Left kidney (tissue), 2 donors: ENCODE results near the gene SAE1. TPM values are rescaled to one million over a fixed set of nuclear protein-coding genes. Genes with fewer than 3 reads are reported as not detected.

Experiments
- DNase-seq: peaks from one replicate; pipeline ENCODE4 v3.0.0-alpha.2; 2013
- polyA plus RNA-seq: library from polyadenylated mRNA; unstranded; fragments of 120-200 nt; gene quantifications from one replicate; pipeline ENCODE4 v1.2.1, GENCODE V29; 2013; ENCODE audit not compliant: insufficient read length

SAE1 gene
- polyA plus RNA-seq, 1 donor = 121 TPM

- no peak for DNase-seq
These were observed 26.0 kb upstream of the SAE1 start for GRCh38 chr19:47104680-47105079.

- no peak for DNase-seq
These were observed 24.8 kb upstream of the SAE1 start for GRCh38 chr19:47105874-47106273.

- DNase-seq = no peak
These were observed 23.8 kb upstream of the SAE1 start for GRCh38 chr19:47106821-47107201.

GRCh38 chr19:47107202-47107952, 23.3 kb upstream of the SAE1 start:
- DNase-seq = no peak

- no peak for DNase-seq
These were observed 22.5 kb upstream of the SAE1 start for GRCh38 chr19:47107953-47108746.

GRCh38 chr19:47109177-47109540, 21.5 kb upstream of the SAE1 start:
- DNase-seq = no peak

- peak; percentile 43 for DNase-seq
These were observed 20.9 kb upstream of the SAE1 start for GRCh38 chr19:47109541-47110375.

GRCh38 chr19:47110521-47111005, 20.1 kb upstream of the SAE1 start:
- peak; percentile 26 for DNase-seq

- peak; percentile 35 for DNase-seq
These were observed 19.5 kb upstream of the SAE1 start for GRCh38 chr19:47111006-47111621.

GRCh38 chr19:47111682-47112165, 18.9 kb upstream of the SAE1 start:
- DNase-seq = no peak

- peak; percentile 80 for DNase-seq
These were observed 18.3 kb upstream of the SAE1 start for GRCh38 chr19:47112166-47112996.

- DNase-seq = peak; percentile 98
These were observed 17.4 kb upstream of the SAE1 start, which contains the start of gene ZC3H4 for GRCh38 chr19:47112997-47113849. ZC3H4 (minus strand) TSS chr19:47113776; CDS start chr19:47112584, 1,192 bp downstream.

- no peak for DNase-seq
These were observed 16.6 kb upstream of the SAE1 start for GRCh38 chr19:47113850-47114651.

GRCh38 chr19:47120470-47121067, 10.1 kb upstream of the SAE1 start:
- no peak for DNase-seq

GRCh38 chr19:47122359-47123335, 8.0 kb upstream of the SAE1 start:
- DNase-seq = no peak

- no peak for DNase-seq
These were observed 7.2 kb upstream of the SAE1 start for GRCh38 chr19:47123406-47123805.
